22Rv1 (cell line): ENCODE measurements around the gene HAUS3.

ENCODE experiments used
- CTCF ChIP-seq: fragments of 450-650 bp; IDR thresholded peaks from 2 replicates; pipeline ENCODE4 v1.5.1; 2017; ENCODE audit warnings: mild to moderate bottlenecking
- ZFX ChIP-seq: fragments of 450-650 bp; IDR thresholded peaks from 2 replicates; pipeline ENCODE4 v1.6.1; 2017; ENCODE audit warnings: antibody characterized with exemption, borderline replicate concordance

GRCh38 chr4:2288051-2288541, 46.2 kb upstream of the HAUS3 start:
- TF ChIP-seq CTCF (no peak), ZFX (no peak)
